T-helper 1 cell treated with Interleukin-12 subunit alpha and Interleukin-12 subunit beta and Interleukin-4 antibody, amounts not matched to agents 30 ng/mL and 1 ng/mL, for 36 hours (primary cell): ENCODE data around the gene MGAM2. TPM values are rescaled to one million over a fixed set of nuclear protein-coding genes. Genes with fewer than 3 reads are reported as not detected.

Experiments
- intact Hi-C: fragments of 100-400 bp; cut with micrococcal nuclease; formaldehyde crosslinking; loops from one replicate; pipeline ENCODE4 v1.15.1; 2024
- total RNA-seq: library from RNA; stranded (reverse); gene quantifications from 2 replicates; pipeline ENCODE4 v1.2.3, GENCODE V29; 2022

The MGAM2 gene
- total RNA-seq, 1 donor from 2014 or later: not detected

DNA sequence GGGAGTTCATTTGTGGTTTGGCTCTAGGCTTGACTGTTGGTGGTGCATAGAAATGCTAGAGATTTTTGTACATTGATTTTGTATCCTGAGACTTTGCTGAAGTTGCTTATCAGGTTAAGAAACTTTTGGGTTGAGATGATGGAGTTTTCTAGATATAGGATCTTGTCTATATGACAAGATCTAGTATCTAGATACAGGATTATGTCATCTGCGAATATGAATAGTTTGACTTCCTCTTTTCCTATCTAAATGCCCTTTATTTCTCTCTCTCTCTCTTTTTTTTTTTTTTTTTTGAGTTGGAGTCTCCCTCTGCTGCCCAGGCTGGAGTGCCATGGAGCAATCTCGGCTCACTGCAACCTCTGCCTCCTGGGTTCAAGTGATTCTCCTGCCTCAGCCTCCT lies 62.9 kb downstream of the MGAM2 start:
- intact Hi-C loops: no loop called here

DNA sequence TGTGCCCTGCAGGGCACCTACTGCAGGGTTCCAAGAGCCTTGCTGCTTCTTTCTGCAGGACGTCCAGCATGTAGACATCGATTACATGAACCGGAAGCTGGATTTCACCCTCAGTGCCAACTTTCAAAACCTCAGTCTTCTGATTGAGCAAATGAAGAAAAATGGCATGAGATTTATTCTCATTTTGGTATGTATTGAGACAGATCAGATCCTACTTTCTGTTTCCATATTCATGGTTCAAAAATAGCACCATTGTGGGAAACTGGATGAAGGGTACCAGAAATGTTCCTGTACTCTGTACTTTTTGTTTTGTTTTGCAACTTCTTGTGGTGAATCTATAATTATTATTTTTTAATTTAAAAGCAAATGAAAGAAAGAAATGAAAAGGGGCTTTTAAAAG lies 64.1 kb downstream of the MGAM2 start:
- intact Hi-C loops: no loop called here

DNA sequence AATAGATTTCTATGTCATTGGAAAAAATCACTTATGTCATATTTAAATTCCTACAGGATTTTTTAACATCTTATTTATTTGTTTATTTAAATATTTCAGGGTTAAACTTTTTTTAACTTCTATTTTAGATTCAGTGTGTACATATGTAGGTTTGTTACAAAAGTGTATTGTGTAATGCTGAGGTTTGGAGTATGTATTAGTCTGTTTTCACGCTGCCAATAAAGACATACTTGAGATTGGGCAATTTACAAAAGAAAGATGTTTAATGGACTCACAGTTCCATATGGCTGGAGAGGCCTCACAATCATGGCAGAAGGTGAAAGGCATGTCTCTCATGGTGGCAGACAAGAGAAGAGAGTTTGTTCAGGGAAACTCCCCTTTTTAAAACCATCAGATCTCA lies 65.4 kb downstream of the MGAM2 start:
- intact Hi-C loops: no loop called here

DNA sequence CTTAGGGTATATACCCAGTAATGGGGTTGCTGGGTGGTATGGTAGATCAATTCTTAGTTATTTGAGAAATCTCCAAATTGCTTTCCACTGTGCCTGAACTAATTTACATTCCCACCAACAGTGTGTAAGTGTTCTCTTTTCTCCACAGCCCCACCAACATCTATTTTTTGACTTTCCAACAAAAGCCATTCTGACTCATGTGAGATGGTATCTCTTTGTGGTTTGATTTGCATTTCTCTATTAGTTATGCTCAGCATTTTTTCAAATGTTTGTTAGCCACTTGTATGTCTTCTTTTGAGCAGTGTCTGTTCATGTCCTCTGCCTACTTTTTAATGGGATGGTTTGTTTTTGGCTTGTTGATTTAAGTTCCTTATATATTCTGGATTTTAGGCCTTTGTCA lies 66.4 kb downstream of the MGAM2 start:
- intact Hi-C loops: no loop called here

DNA sequence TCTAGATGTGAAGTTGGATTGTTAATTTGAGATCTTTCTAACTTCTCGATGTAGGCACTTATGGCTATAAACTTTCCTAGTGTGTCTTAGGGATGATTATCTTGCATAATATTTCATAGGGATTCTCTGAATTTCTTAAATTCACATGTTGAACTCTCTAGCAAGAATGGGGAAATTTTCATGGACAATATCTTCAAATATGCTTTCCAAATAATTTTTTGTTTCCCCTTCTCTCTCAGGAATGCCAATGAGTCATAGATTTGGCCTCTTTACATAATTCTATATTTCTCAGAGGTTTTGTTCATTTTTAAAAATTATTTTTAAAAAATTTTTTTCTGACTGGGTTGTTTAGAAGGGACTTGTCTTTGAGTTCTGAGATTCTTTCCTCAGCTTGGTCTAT lies 68.9 kb downstream of the MGAM2 start:
- intact Hi-C loops: no loop called here

DNA sequence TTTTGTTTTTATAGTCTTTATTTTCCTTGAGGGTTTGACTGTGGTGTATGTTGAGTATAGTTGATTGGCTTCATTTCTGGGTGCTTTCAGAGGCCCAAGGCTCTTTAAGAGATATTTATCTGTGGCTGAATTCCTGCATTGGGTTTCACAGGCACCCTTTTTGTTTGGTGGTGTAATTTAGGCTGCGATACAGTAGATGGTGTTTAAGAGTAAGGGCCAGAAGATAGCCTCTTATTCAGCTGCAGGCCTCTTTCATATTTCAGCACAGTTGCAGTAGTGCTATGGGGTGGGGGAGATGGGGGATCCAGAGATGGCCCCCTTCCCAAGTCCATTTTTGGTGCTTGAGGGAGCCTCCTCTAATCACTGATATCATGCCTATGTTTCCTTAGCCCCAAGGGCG lies 69.7 kb downstream of the MGAM2 start:
- intact Hi-C loops: no loop called here

DNA sequence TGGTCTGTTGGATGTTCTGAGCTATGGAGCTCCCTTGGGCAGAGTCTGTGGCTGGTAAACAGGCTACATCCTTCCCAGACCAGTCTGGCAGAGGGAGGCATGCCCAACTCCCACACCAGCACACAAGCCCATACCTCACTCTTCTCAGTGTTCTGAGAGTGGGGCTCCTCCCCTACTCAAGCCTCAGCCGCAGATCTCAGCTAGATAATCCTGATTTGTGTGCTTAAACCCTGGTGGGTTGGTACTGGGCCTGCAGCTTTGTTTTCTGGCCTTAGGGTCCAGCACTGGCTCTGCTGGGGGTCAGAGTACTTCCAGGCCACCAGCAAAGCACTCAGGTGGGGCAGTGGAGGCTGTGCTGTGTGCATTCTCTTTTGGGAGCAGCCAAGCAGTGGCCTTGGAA lies 70.4 kb downstream of the MGAM2 start:
- intact Hi-C loops: no loop called here

DNA sequence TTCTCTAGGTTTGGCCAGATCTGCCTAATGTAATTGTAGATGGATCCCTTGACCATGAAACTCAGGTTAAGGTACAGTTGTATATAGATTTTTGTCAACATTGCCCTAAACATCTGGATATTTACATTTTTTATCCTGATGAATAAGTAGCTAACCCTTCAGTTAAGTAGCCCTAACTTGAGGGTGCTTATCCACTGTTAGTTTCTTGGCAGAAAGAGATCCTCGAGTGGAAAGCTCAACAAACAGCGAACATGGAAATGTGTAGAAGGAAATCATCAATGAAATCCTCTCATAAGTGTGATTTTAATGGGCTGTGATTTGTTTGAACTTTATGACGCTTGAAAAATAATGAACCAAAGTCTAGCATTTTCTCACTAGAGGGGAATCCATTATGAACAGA lies 73.6 kb downstream of the MGAM2 start:
- intact Hi-C loops: no loop called here

DNA sequence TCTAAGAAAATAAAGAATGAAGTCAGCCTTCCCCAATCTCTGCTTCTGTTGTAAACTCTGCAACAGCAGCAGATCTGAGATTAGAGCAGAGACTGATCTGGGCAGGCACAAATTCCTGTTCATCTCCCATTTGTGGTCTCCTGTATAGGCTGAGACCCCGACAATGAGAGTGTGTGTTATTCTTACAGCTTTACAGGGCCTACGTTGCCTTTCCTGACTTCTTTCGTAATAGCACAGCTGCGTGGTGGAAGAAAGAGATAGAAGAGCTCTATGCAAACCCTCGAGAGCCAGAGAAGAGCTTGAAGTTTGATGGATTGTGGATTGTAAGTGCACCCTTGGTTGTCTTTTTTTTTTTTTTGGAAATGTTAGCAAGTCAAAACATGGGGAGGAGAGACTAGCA lies 74.3 kb downstream of the MGAM2 start:
- intact Hi-C loops: no loop called here

DNA sequence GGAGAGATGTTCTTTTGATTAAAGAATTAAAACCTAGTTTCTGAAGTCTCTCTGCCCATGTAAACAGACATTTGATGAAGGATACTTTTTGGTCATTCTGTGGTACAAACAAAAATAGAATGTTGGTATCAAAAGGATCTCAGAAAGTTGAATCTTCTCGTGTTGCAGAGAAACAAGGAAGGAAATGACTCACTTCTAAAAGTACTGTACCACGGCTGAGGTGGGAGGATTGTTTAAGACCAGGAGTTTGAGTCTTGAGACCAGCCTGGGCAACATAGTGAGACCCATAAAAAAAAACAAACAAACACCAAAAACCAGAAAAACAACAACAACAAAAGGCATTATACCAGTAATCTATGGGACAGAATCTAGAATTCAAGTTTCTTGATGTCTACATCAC lies 76.6 kb downstream of the MGAM2 start:
- intact Hi-C loops: loop anchor here (2.0 kb wide), 1 partner anchor 211 kb away; no protein-coding TSS in a partner anchor

DNA sequence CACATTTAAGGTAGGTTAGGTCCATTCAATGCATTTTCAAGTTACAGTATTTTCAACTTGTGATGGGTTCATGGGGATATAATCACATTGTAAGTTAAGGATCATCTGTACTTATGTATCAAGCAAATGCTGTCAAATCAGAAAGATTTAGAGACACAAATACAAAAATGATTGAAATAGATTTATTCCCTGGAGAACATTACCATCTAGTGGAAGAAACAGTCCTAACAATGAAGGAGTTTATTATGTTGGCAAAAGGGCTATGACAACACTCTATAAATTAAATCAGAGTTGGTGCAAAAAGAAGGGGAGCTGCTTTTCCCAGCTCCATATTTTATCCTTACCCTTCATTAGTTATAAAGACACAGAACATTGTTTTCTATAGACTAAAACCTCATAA lies 77.3 kb downstream of the MGAM2 start:
- intact Hi-C loops: loop anchor here (2.0 kb wide), 1 partner anchor 212 kb away; no protein-coding TSS in a partner anchor

DNA sequence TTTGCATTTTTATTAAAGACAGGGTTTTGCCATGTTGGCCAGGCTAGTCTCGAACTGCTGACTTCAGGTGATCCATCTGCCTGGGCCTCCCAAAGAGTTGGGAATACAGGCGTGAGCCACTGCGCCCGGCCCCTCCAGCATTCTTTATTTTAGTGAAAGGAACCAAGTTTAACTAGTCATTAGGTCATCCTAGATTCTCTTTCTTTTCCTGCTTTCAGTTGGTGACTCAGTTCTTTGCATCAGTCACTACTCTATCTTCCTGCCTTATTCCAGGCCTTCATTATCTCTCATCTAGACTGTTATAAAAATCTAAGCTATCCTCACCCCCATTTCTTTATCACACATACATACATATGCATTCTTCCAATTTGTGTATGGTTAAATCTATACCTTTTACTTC lies 82.7 kb downstream of the MGAM2 start:
- intact Hi-C loops: no loop called here

DNA sequence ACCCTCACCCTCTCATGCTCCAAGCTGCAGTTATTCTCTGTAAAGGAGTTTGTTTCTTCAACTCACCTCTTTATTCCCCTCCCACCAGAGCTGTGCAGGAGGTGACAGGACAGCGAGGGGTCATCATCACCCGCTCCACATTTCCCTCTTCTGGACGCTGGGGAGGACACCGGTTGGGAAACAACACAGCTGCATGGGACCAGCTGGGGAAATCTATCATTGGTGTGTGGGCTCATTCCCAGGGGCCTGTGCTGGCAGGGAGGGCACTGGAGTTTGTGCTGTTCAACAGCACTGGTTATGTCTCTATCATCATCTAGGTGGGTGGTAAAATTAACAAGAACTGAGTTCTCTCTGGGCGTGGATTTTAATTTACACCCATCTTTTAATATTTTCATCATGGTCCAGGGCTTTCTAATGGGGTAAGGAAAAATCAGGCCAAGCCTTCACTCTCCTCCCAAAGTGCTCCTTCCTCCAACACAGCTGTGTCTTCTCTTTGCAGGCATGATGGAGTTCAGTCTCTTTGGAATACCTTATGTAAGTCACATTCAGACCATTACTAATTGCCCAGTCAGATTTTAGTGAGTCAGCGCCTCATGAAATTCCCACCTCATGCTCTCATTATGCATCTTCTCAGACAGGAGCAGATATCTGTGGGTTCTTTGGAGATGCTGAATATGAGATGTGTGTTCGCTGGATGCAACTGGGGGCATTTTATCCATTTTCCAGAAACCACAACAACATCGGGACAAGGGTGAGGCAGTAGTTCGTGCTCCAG lies 84.7 kb downstream of the MGAM2 start:
- intact Hi-C loops: no loop called here

DNA sequence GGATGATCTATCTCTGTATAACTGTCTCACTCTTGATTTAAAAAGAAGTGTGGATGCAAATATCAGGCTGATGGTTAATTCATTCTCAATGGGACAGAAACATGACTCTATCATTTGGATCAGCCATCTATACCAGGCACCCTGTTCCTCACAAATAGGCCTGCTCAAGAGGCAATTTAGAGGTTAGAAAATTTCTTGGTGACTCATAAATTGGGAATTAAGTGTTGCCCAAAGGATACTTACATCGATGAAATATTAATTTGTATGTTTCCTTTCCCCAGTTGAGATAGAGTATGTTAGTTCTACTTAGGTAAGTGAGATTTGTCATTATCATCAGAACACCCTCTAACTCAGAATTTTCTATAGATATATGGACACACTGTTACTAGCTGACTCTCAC lies 88.7 kb downstream of the MGAM2 start:
- intact Hi-C loops: no loop called here

DNA sequence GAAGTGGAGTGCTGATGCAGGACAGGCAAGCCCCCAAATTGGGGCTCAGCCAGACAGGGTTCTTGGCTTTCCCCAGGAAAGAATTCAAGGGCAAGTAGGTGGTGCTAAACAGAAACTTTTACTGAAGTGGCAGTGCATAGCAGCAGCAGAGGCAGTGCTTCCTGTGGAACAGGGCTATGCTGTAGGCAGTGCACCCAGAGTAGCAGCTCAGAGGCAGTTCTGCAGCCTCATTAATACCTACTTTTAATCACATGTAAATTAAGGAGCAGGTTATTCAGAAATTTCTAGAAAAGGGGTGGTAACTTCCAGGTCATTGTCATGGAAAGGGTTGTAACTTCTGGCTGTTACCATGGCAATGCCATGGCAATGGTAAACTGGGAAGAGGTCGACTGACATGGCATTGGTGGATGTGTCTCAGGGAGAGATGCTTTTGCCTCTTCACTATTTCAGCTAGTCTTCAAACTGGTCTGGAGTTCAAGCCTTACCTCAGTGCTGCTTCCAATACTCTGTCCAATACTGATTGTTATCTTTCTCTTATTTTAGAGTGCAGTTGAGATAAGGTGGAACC lies 117.1 kb downstream of the MGAM2 start:
- intact Hi-C loops: no loop called here

DNA sequence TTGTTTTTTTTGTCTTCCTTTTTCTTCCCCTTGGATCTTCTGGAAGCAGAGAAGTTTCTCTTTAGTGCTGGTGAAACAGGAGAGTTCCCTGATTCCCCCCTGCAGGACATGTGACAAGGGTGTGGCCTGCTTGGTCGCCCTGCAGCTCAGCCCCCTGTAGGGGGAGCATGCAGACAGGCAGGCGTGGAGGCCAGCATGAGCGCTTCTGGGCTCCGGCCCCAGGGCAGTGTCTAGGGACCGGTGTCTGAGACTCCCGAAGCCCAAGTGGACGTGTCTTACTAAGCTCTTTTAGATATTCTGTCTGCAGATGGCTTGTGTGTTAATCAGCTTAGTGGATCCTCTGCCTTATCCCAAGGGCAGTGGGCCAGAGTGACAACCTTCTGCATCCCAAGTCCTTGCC lies 120.2 kb downstream of the MGAM2 start:
- intact Hi-C loops: no loop called here

DNA sequence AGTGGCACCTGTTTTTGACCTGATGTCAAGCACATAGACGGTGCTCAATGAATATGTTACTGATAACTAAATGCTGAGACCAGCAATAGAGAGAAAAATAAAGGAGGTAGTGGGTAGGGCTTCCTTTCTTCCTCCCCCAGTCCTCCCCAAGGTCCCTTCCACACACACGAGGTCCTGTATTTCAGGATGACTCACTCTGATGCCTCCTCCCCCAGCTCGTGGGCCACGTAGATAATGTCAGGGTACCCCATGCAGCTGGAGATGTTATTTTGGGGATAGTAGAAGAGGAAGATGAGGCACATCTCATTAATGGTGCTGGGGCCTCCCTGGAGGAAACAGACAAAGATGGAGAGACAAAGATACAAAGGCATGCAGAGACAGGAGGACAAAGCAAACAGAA lies 129.0 kb downstream of the MGAM2 start:
- intact Hi-C loops: no loop called here

DNA sequence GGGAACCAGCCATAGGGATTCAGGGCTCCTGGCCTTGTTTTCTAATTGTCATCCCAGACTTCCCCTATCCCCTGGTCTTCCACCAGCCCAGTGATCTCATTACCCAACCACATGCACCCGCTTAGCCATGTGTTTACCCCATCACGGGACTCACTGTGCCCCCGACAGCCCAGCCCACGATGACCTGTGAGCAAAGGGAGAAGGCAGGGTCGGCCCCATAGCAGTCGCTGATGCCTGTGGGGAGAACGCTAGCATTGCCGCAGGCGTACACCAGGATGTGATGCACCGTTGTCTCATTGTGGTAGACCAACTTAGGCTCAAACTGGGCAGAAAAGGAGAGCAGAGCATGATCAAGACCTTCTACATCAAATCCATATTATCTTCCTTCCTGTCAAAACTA lies 132.3 kb downstream of the MGAM2 start:
- intact Hi-C loops: no loop called here

DNA sequence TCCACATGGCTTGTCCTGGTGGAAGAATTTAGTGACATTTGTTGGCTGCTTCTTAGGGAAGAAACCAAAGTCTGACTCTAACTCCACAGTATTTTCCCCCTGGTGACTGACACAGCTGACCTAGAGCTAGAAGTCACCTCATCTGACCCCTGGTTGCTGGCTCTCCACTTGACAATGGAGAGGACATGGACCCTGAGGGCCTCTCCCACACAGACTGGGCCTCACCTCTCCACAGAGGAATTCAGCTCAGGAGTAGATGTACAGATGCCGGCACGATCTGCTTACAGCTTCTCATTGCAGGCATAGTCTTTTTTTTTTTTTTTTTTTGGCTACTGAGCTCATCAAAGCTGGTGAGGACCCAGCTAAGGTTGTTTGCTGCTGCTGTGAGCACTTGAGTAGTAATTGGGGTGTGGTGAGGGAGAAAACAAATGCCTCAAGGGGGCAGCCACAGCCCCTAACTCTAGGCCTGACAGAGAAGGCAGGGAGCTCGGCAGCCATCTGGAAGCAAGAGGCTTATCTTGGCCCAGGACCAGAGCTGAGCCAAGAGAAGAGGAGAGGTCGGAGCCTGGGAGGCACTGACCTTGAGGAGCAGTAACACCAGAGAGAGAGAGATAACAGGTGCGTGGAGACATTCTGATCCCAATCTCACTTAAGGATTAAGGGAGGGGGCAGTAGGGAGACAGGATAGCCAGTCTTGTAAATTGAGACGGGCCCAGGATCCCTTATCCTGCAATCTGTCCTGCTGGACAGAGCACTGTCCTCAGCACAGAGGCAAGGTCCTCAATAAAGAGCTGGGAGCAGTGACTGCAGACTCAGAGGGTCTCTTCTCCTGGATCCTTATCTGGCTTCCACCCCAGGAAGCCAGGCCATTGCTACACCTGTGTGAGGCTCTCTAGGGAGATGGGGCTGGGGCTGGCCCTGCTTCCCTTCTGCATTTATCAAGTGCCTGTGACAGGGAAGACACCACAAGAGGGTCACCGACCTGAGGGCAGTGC lies 136.9 kb downstream of the MGAM2 start:
- intact Hi-C loops: no loop called here

DNA sequence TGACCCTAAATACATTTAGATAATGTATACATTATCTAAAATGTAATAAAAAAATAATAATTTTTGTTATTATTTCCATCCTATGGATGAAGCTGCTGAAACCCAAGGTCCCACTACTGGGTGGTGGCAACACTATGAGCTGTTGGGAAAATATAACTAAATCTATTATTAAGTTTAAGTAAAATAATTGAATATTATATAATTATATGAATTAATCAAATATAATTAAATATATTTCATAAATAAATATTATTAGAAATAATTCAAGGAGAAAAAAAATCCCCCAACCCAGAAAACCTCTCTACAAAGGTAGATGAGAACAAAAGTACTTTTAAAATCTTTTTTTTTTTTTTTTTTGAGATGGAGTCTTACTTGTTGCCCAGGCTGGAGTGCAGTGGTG lies 138.4 kb downstream of the MGAM2 start:
- intact Hi-C loops: no loop called here

DNA sequence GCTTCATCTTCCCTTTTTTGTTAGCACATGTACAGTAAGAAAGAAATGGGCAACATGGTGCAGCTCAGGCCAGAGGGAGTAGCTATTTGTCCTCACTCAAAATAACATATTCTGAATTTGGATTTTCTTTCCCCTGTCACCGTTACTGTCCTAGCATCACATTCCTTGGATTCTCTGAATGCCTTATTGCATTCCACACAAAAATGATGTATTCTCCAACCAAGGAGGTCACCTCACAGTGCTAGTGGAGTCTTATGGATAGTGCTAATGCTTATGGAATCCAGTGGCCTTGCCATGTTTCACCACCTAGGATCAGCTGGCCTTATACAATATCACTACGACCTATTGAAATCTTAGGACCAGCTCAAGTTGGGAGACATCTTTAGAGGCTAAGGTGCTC lies 139.2 kb downstream of the MGAM2 start:
- intact Hi-C loops: no loop called here

DNA sequence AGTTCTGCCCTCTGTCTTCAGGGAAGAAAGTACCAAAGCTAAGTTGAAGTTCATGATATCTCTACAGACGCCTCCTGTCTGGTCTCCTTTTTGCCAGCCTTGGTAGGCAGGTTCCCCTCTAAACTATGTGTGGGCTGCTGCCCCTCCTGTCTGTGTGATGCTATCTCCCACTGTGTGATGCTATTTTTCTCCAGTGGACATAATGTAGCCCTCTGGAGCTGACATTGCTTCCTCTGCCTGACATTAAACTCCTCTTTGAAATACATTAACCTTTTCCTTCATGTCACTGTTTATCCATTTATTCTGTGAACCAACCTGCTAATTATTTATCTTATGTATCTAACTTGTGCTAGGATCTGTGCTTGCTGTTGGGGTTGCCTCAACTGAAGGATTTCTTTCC lies 146.4 kb downstream of the MGAM2 start, which contains the start of gene PRSS58:
Gene PRSS58 (minus strand): TSS at position 101 of the 400 bp plus-strand sequence. CDS start 351 bp downstream, outside the sequence.
- intact Hi-C loops: no loop called here
